Keratinocyte (primary cell): ENCODE data around the gene GSDMA. TPM values are rescaled to one million over a fixed set of nuclear protein-coding genes. Genes with fewer than 3 reads are reported as not detected.

Experiments
- DNase-seq: peaks from one replicate; pipeline ENCODE4 v3.0.0-alpha.2; 2011; ENCODE audit warnings: low read depth, missing footprints, low spot score
- FAIRE-seq: peaks from 2 replicates; lab custom pipeline; 2011; peaks lifted over from hg19 to GRCh38; lab: Jason Lieb, UNC
- H2AFZ ChIP-seq: 2 replicates; pipeline ENCODE4 v1.6.0; 2012; ENCODE audit warnings: low read length, control low read depth, inconsistent platforms; ENCODE audit not compliant: control insufficient read depth
- H3K27ac ChIP-seq: 2 replicates; pipeline ENCODE4 v1.5.1; 2011; ENCODE audit warnings: low read length; ENCODE audit not compliant: control insufficient read depth, insufficient read depth
- H3K27me3 ChIP-seq: 3 replicates; pipeline ENCODE4 v1.6.0; 2011; ENCODE audit warnings: low read length; ENCODE audit not compliant: control insufficient read depth, insufficient read depth; ENCODE audit errors: extremely low read depth
- H3K36me3 ChIP-seq, 2 experiments: 2 replicates in 1 of 2; 3 replicates in 1 of 2; pipeline ENCODE4 v1.5.1; 2011; ENCODE audit warnings: low read length in 2 of 2, mild to moderate bottlenecking in 1 of 2; ENCODE audit not compliant: control insufficient read depth in 2 of 2, insufficient read depth in 2 of 2; ENCODE audit errors: extremely low read depth in 1 of 2
- H3K4me1 ChIP-seq: 3 replicates; pipeline ENCODE4 v1.5.1; 2011; ENCODE audit warnings: low read length; ENCODE audit not compliant: control insufficient read depth, insufficient read depth; ENCODE audit errors: extremely low read depth
- H3K4me2 ChIP-seq: 3 replicates; pipeline ENCODE4 v1.6.0; 2011; ENCODE audit warnings: low read depth, low read length; ENCODE audit not compliant: control insufficient read depth, insufficient read depth; ENCODE audit errors: extremely low read depth
- H3K4me3 ChIP-seq, 3 experiments: fragments of 200-600 bp in 1 of 3; sonication (generic) in 1 of 3; 2 replicates in 2 of 3; 3 replicates in 1 of 3; pipeline ENCODE4 v1.5.1; 2011 to 2016; ENCODE audit warnings: low read length in 3 of 3, mild to moderate bottlenecking in 3 of 3, control low read depth in 2 of 3, inconsistent platforms in 1 of 3, low read depth in 1 of 3, mixed read lengths in 1 of 3, mixed run types in 1 of 3, moderate library complexity in 1 of 3; ENCODE audit not compliant: control insufficient read depth in 2 of 3, insufficient read depth in 2 of 3; ENCODE audit errors: extremely low read depth in 1 of 3
- H3K79me2 ChIP-seq: 2 replicates; pipeline ENCODE4 v1.6.0; 2012; ENCODE audit warnings: low read length; ENCODE audit not compliant: control insufficient read depth, insufficient read depth
- H3K9ac ChIP-seq: 3 replicates; pipeline ENCODE4 v1.6.0; 2011; ENCODE audit warnings: low read length; ENCODE audit not compliant: control insufficient read depth, insufficient read depth; ENCODE audit errors: extremely low read depth
- H3K9me1 ChIP-seq: 3 replicates; pipeline ENCODE4 v1.6.0; 2011; ENCODE audit warnings: low read length; ENCODE audit not compliant: control insufficient read depth, insufficient read depth; ENCODE audit errors: extremely low read depth
- H3K9me3 ChIP-seq: 2 replicates; pipeline ENCODE4 v1.5.1; 2012; ENCODE audit warnings: low read depth, low read length; ENCODE audit not compliant: control insufficient read depth
- H4K20me1 ChIP-seq: 3 replicates; pipeline ENCODE4 v1.6.0; 2011; ENCODE audit warnings: low read length; ENCODE audit not compliant: control insufficient read depth, insufficient read depth; ENCODE audit errors: extremely low read depth
- EZH2 ChIP-seq: IDR thresholded peaks from one replicate; pipeline ENCODE4 v1.6.1; 2012; ENCODE audit warnings: inconsistent platforms, mild to moderate bottlenecking, low read length, moderate library complexity
- dilution Hi-C: fragments of 300-500 bp; cut with MboI; formaldehyde crosslinking; loops from one replicate; pipeline ENCODE4 v1.7.0; 2020; ENCODE audit warnings: low sequenced_read_pairs; ENCODE audit not compliant: extremely low pct_ligation_motif_present
- polyA plus RNA-seq, 5 experiments: library from polyadenylated mRNA; depleted of rRNA in 3 of 5; stranded (reverse) in 3 of 5; stranded (forward) in 1 of 5; unstranded in 1 of 5; fragments of >200 nt; gene quantifications; 1 replicate in 1 of 5; 2 replicates in 3 of 5; 3 replicates in 1 of 5; pipeline versions ENCODE4 v1.2.1 to v1.2.3, GENCODE V29; 2011 to 2012; ENCODE audit warnings: missing spikeins in 2 of 5, low read depth in 1 of 5, low replicate concordance in 1 of 5
- TF ChIP-seq, protein P1 (sequence below), 3 experiments: IDR thresholded peaks in 1 of 3; conservative IDR thresholded peaks in 1 of 3; optimal IDR thresholded peaks in 1 of 3; 2 replicates in 2 of 3; 3 replicates in 1 of 3; pipeline versions ENCODE3 to v1.5.1; 2011; ENCODE audit warnings: low read length in 3 of 3, mild to moderate bottlenecking in 3 of 3, moderate library complexity in 2 of 3, control low read depth in 1 of 3, inconsistent platforms in 1 of 3; ENCODE audit not compliant: insufficient read depth in 2 of 3; ENCODE audit errors: extremely low read depth in 1 of 3

Gene GSDMA
- polyA plus RNA-seq, 1 donor (not counting 4 experiments of a cell fraction or from before 2014, with no cell fraction given): 5.0 TPM

GRCh38 chr17:40022497-40022896 lies 59.7 kb downstream of the GSDMA start:
- H3K4me1 ChIP-seq: peaks cover 64% of the 10 kb centered on the region
- H3K27me3 ChIP-seq: no peaks in the 10 kb centered on the region
- no peaks in the 10 kb centered on the region for H4K20me1 ChIP-seq
- no peak overlapping the region for H2AFZ ChIP-seq
- no peak overlapping the region for H3K4me3 ChIP-seq
- H3K79me2 ChIP-seq: peaks cover 2% of the 10 kb centered on the region
- no peak for DNase-seq
- peaks cover 5 to 41% of the 10 kb centered on the region in 2 experiments for H3K36me3 ChIP-seq
- H3K9me3 ChIP-seq: no peaks in the 10 kb centered on the region
- H3K9me1 ChIP-seq: peaks cover 2% of the 10 kb centered on the region
- H3K4me2 ChIP-seq: no peak overlapping the region
- peak overlapping the region; percentile 89 for H3K27ac ChIP-seq
- TF ChIP-seq, protein P1, sequence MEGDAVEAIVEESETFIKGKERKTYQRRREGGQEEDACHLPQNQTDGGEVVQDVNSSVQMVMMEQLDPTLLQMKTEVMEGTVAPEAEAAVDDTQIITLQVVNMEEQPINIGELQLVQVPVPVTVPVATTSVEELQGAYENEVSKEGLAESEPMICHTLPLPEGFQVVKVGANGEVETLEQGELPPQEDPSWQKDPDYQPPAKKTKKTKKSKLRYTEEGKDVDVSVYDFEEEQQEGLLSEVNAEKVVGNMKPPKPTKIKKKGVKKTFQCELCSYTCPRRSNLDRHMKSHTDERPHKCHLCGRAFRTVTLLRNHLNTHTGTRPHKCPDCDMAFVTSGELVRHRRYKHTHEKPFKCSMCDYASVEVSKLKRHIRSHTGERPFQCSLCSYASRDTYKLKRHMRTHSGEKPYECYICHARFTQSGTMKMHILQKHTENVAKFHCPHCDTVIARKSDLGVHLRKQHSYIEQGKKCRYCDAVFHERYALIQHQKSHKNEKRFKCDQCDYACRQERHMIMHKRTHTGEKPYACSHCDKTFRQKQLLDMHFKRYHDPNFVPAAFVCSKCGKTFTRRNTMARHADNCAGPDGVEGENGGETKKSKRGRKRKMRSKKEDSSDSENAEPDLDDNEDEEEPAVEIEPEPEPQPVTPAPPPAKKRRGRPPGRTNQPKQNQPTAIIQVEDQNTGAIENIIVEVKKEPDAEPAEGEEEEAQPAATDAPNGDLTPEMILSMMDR (optimal IDR thresholded peaks at IDR 0.05 in 1 of 3, IDR thresholded peaks at IDR 0.05 in 1 of 3, conservative IDR thresholded peaks at IDR 0.05 in 1 of 3; ENCODE audit: extremely low read depth in 1 of 3, insufficient read depth in 2 of 3, low read length in 3 of 3): peak in 1 of 3 experiments; percentile 10
- no peak for TF ChIP-seq EZH2
- dilution Hi-C loops: no loop called here
- peak overlapping the region; percentile 48 for H3K9ac ChIP-seq
- FAIRE-seq: no peak

GRCh38 chr17:40022961-40023541 lies 60.2 kb downstream of the GSDMA start:
- peaks cover 2% of the 10 kb centered on the region for H3K9me1 ChIP-seq
- H3K4me2 ChIP-seq: no peak overlapping the region
- TF ChIP-seq EZH2: no peak
- TF ChIP-seq, protein P1 (optimal IDR thresholded peaks at IDR 0.05 in 1 of 3, IDR thresholded peaks at IDR 0.05 in 1 of 3, conservative IDR thresholded peaks at IDR 0.05 in 1 of 3; ENCODE audit: extremely low read depth in 1 of 3, insufficient read depth in 2 of 3, low read length in 3 of 3): no peak
- H3K27me3 ChIP-seq: no peaks in the 10 kb centered on the region
- no peak overlapping the region for H3K27ac ChIP-seq
- H4K20me1 ChIP-seq: no peaks in the 10 kb centered on the region
- no peaks in the 10 kb centered on the region for H3K9me3 ChIP-seq
- no peak for FAIRE-seq
- no peak overlapping the region for H3K9ac ChIP-seq
- no peak for DNase-seq
- H3K4me1 ChIP-seq: peaks cover 64% of the 10 kb centered on the region
- dilution Hi-C loops: no loop called here
- no peak overlapping the region for H3K4me3 ChIP-seq
- H3K36me3 ChIP-seq: peaks cover 7 to 46% of the 10 kb centered on the region in 2 experiments
- peaks cover 2% of the 10 kb centered on the region for H3K79me2 ChIP-seq
- no peak overlapping the region for H2AFZ ChIP-seq
